Ureter (tissue), 1 donor: ENCODE data around the gene NTF3. TPM values are rescaled to one million over a fixed set of nuclear protein-coding genes. Genes with fewer than 3 reads are reported as not detected.
"Not testable (repeated sequence)": the region's sequence is repeated elsewhere in the genome, so short reads cannot be mapped to it uniquely, and the experiment has no call there.

ENCODE experiments used
- DNase-seq: peaks from one replicate; pipeline ENCODE4 v3.0.0-alpha.2; 2020; ENCODE audit warnings: low spot score
- total RNA-seq: library from RNA; stranded (reverse); gene quantifications from one replicate; pipeline ENCODE4 v1.2.4, GENCODE V29; 2023
- donor health status: DM: yes; HTN: yes; CAD: no.

NTF3 gene
- total RNA-seq, 1 donor from 2014 or later = 6.1 TPM

- DNase-seq = no peak
Measured at GRCh38 chr12:5534426-5535199, 102.7 kb downstream of the NTF3 start.

- no peak for DNase-seq
Measured at GRCh38 chr12:5535541-5535940, 103.6 kb downstream of the NTF3 start.

- not testable (repeated sequence) for DNase-seq
Measured at GRCh38 chr12:5537026-5537615, 105.2 kb downstream of the NTF3 start.

- no peak for DNase-seq
Measured at GRCh38 chr12:5537771-5538170, 105.9 kb downstream of the NTF3 start.
